Psoas muscle (tissue), 8 donors: ENCODE data around the gene NAMPT. TPM values are rescaled to one million over a fixed set of nuclear protein-coding genes. Genes with fewer than 3 reads are reported as not detected.

ENCODE experiments used
- ATAC-seq, 4 donors: fragments of 200-7000 bp; cut with Tn5 transposase; one replicate each; pipeline ENCODE4 v1.9.1; 2020; ENCODE audit warnings: moderate library complexity in 3 of 4, mild to moderate bottlenecking in 2 of 4
- DNase-seq, 2 donors: peaks; one replicate each; pipeline ENCODE4 v3.0.0-alpha.2; 2020
- H3K27ac ChIP-seq: fragments of 200-600 bp; one replicate; pipeline ENCODE4 v1.8.0; 2022
- H3K27me3 ChIP-seq, 3 donors: fragments of 200-600 bp in 1 of 3; one replicate each; pipeline versions ENCODE4 v1.6.1 to v1.8.0; 2013 to 2022; ENCODE audit warnings: low read length in 2 of 3, mild to moderate bottlenecking in 2 of 3, moderate library complexity in 1 of 3; ENCODE audit not compliant: insufficient read depth in 3 of 3
- H3K36me3 ChIP-seq, 2 donors: fragments of 200-600 bp in 1 of 2; one replicate each; pipeline versions ENCODE4 v1.6.1 to v1.8.0; 2013 to 2022; ENCODE audit warnings: low read depth in 1 of 2, mild to moderate bottlenecking in 1 of 2, moderate library complexity in 1 of 2; ENCODE audit not compliant: insufficient read depth in 1 of 2
- H3K4me1 ChIP-seq: fragments of 200-600 bp; one replicate; pipeline ENCODE4 v1.8.0; 2022
- H3K4me3 ChIP-seq: fragments of 200-600 bp; one replicate; pipeline ENCODE4 v1.8.0; 2022; ENCODE audit warnings: mild to moderate bottlenecking
- H3K9me3 ChIP-seq: fragments of 200-600 bp; one replicate; pipeline ENCODE4 v1.8.0; 2022
- CTCF ChIP-seq: fragments of 200-600 bp; IDR thresholded peaks from one replicate; pipeline ENCODE4 v1.8.0; 2022; ENCODE audit warnings: antibody characterized with exemption
- WGBS, 3 donors: extraction: QIAGEN DNeasy Blood & Tissue Kit; methylation state at CpG; one replicate each; pipeline versions ENCODE4 v1.1.6 to v1.1.7; 2013; 5-methylcytosine and 5-hydroxymethylcytosine counted together
- intact Hi-C, 2 donors: fragments of 100-400 bp; cut with DNase I; formaldehyde crosslinking; loops; one replicate each; pipeline versions ENCODE4 v1.11.0 to v1.14.2; 2022
- polyA plus RNA-seq, 3 donors: library from polyadenylated mRNA; stranded (reverse); fragments of 200-250 nt; gene quantifications; one replicate each; pipeline ENCODE4 v1.2.3, GENCODE V29; 2013
- total RNA-seq, 4 donors: library from RNA; stranded (reverse); fragmentation: NEBNext Ultra II Directional in 2 of 4; extraction: Animal tissue kit (Norgen Biotek cat#: 25700) in 2 of 4; gene quantifications; one replicate each; pipeline versions ENCODE4 v1.2.1 to v1.2.4, GENCODE V29; 2021 to 2023
- donor health status: healthy with polysubstance abuse.
- donor health status: DM: no; HTN: no; CAD: no; lungs with moderate emphysema.
- donor health status: Bipolar disorder and iron deficiency.
- donor health status: healthy.
- donor health status: DM: yes; HTN: yes; CAD: no.
- donor health status: DM: no; HTN: no; CAD: no.
- donor health status: DM: no; HTN: no; CAD: no.
- donor health status: DM: yes; HTN: yes; CAD: no.

NAMPT gene
- total and polyA plus RNA-seq, 7 donors, result 57.2 to 401 (median 130) TPM

DNA sequence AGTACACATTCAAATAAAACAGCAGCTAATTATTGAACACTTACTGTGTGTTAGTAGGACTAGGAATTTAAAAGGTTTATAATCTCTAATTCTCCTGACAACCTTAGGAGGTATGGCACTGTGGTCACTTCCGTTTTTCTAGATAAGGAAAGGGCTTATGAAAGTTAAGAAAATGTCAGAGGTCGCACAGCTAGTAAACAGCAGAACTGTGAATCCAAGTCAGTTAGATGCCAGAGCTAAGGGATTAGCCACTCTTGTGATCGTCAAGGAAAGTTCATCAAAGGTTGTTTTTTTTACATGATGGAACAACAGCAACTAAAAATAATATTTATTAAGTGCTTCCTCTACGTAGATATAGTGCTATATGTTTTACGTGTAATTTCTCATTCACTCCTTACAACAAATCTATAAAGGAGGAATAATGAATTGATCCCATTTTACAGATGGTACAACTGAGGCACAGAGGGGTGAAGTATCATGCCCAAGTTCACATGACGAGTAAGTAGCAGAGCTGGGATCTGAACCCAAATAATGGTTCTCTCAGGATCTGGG lies 84.9 kb downstream of the NAMPT start:
- peak overlapping the region; percentile 44 for H3K27ac ChIP-seq
- peak in 2 of 4 donors; percentile 33 to 49 for ATAC-seq

GRCh38 chr7:106199024-106199423 lies 85.8 kb downstream of the NAMPT start:
- 35 to 75% (median 42%) methylated on average over 1 of the region's 1 CpG for WGBS, 3 donors
- ATAC-seq (peak in 3 of 4 donors; percentile 69 to 85 (median 70)), DNase-seq (no peak)
- no peak for TF ChIP-seq CTCF
- Histone ChIP-seq H3K4me1 (peaks cover 3% of the 10 kb centered on the region), H3K27me3 (no peaks in the 10 kb centered on the region), H3K9me3 (no peaks in the 10 kb centered on the region), H3K36me3 (no peaks in the 10 kb centered on the region), H3K27ac (peak overlapping the region; percentile 44), H3K4me3 (no peak overlapping the region)
- intact Hi-C loops, result no loop called here

More for the DNA sequence above, 84.9 kb downstream of the NAMPT start:
- no peak for DNase-seq
- Histone ChIP-seq H3K36me3 (no peaks in the 10 kb centered on the region), H3K9me3 (no peaks in the 10 kb centered on the region), H3K4me3 (no peak overlapping the region), H3K4me1 (peaks cover 3% of the 10 kb centered on the region), H3K27me3 (no peaks in the 10 kb centered on the region)
- TF ChIP-seq CTCF, result no peak
- WGBS, 3 donors, result 57 to 80% (median 62%) methylated on average over 6 of the region's 6 CpGs
- intact Hi-C loops, result no loop called here

Other genes starting within 250 kb of the NAMPT start
- 100 to 1,000 TPM in 1 of 4 donors, 10 to 100 TPM in 3; 68.3 to 113 (median 80.2) TPM for gene SYPL1, start 172.7 kb downstream of the NAMPT start, total RNA-seq
- 100 to 1,000 TPM in 1 of 3 donors, 10 to 100 TPM in 2; 66.3 to 110 (median 72.1) TPM for gene SYPL1, start 172.7 kb downstream of the NAMPT start, polyA plus RNA-seq